GM08714 (cell line): ENCODE data around the gene PDCL3.

Experiments used
- H3K4me3 ChIP-seq: fragments of 200-500 bp; sonication (Bioruptor generic); 2 replicates; pipeline ENCODE4 v1.5.1; 2014; ENCODE audit warnings: mild to moderate bottlenecking, low read length, inconsistent platforms
- ZNF274 ChIP-seq: IDR thresholded peaks from 2 replicates; pipeline ENCODE4 v1.6.1; 2012; ENCODE audit warnings: mild to moderate bottlenecking, low read depth, low read length

PDCL3 gene

GRCh38 chr2:100544911-100545596 lies 17.7 kb upstream of the PDCL3 start:
- TF ChIP-seq ZNF274: no peak
- H3K4me3 ChIP-seq: no peak overlapping the region

- H3K4me3 ChIP-seq: no peak overlapping the region
- no peak for TF ChIP-seq ZNF274
Measured at GRCh38 chr2:100546469-100546868, 16.3 kb upstream of the PDCL3 start.

- no peak overlapping the region for H3K4me3 ChIP-seq
- no peak for TF ChIP-seq ZNF274
Measured at GRCh38 chr2:100548771-100549170, 14.0 kb upstream of the PDCL3 start.

- no peak overlapping the region for H3K4me3 ChIP-seq
- no peak for TF ChIP-seq ZNF274
Measured at GRCh38 chr2:100551303-100551702, 11.5 kb upstream of the PDCL3 start.

GRCh38 chr2:100554798-100555407 lies 7.9 kb upstream of the PDCL3 start:
- TF ChIP-seq ZNF274: no peak
- H3K4me3 ChIP-seq: no peak overlapping the region

- H3K4me3 ChIP-seq: no peak overlapping the region
- TF ChIP-seq ZNF274: no peak
Measured at GRCh38 chr2:100556746-100557145, 6.0 kb upstream of the PDCL3 start.

GRCh38 chr2:100560216-100560830 lies 2.5 kb upstream of the PDCL3 start:
- no peak overlapping the region for H3K4me3 ChIP-seq
- no peak for TF ChIP-seq ZNF274

- no peak for TF ChIP-seq ZNF274
- H3K4me3 ChIP-seq: no peak overlapping the region
Measured at GRCh38 chr2:100561191-100561590, 1.6 kb upstream of the PDCL3 start.

- no peak for TF ChIP-seq ZNF274
- peak overlapping the region; percentile 93 for H3K4me3 ChIP-seq
Measured at GRCh38 chr2:100563407-100564247, 834 bp downstream of the PDCL3 start.

GRCh38 chr2:100568989-100569388 lies 6.2 kb downstream of the PDCL3 start:
- no peak for TF ChIP-seq ZNF274
- H3K4me3 ChIP-seq: no peak overlapping the region

- no peak overlapping the region for H3K4me3 ChIP-seq
- no peak for TF ChIP-seq ZNF274
Measured at GRCh38 chr2:100571668-100572067, 8.9 kb downstream of the PDCL3 start.

- no peak overlapping the region for H3K4me3 ChIP-seq
- TF ChIP-seq ZNF274: no peak
Measured at GRCh38 chr2:100577777-100578176, 15.0 kb downstream of the PDCL3 start.

GRCh38 chr2:100580367-100581276 lies 17.8 kb downstream of the PDCL3 start:
- no peak overlapping the region for H3K4me3 ChIP-seq
- TF ChIP-seq ZNF274: no peak

- no peak overlapping the region for H3K4me3 ChIP-seq
- no peak for TF ChIP-seq ZNF274
Measured at GRCh38 chr2:100581277-100581612, 18.5 kb downstream of the PDCL3 start.
